BJ (cell line): ENCODE results near the gene CSNK1E. TPM values are rescaled to one million over a fixed set of nuclear protein-coding genes. Genes with fewer than 3 reads are reported as not detected.

Experiments used
- CTCF ChIA-PET: fragments of 350-600 bp; formaldehyde crosslinking; extraction: SDS; loops from one replicate; lab custom pipeline; 2021; ENCODE audit warnings: antibody characterized with exemption, inconsistent platforms; lab: Yijun Ruan, JAX
- POLR2A ChIA-PET: fragments of 300-600 bp; sonication (Branson Sonifier 250); formaldehyde crosslinking; extraction: SDS; loops from one replicate; lab custom pipeline; 2021; ENCODE audit warnings: antibody characterized with exemption; lab: Charles Lee
- DNase-seq: peaks from one replicate; pipeline ENCODE4 v3.0.0-alpha.2; 2011; ENCODE audit warnings: low read depth
- H3K27me3 ChIP-seq: 2 replicates; pipeline ENCODE4 v1.6.0; 2011; ENCODE audit warnings: low read length; ENCODE audit not compliant: control insufficient read depth, insufficient read depth
- H3K36me3 ChIP-seq: 2 replicates; pipeline ENCODE4 v1.5.1; 2011; ENCODE audit warnings: low read length; ENCODE audit not compliant: control insufficient read depth, insufficient read depth
- H3K4me3 ChIP-seq: 2 replicates; pipeline ENCODE4 v1.5.1; 2011; ENCODE audit warnings: low read depth, mild to moderate bottlenecking, control low read depth, low read length
- CTCF ChIP-seq: IDR thresholded peaks from 2 replicates; pipeline ENCODE4 v1.5.1; 2011; ENCODE audit warnings: low read depth, mild to moderate bottlenecking, control low read depth, inconsistent platforms, low read length, moderate library complexity; ENCODE audit not compliant: insufficient read depth
- polyA plus RNA-seq: library from polyadenylated mRNA; depleted of rRNA; stranded (reverse); fragments of >200 nt; gene quantifications from 2 replicates; pipeline ENCODE4 v1.2.3, GENCODE V29; 2011

The CSNK1E gene
- polyA plus RNA-seq, 1 experiment: 183 TPM

GRCh38 chr22:38249803-38250642, 67.2 kb downstream of the CSNK1E start:
- Histone ChIP-seq H3K36me3 (peaks cover 19% of the 10 kb centered on the region), H3K4me3 (no peak overlapping the region), H3K27me3 (no peaks in the 10 kb centered on the region)
- ChIA-PET CTCF (interaction anchor here (0.8 to 0.9 kb wide), 2 partner anchors 12 to 31 kb away, joined by 3 read pairs; no protein-coding TSS in a partner anchor), POLR2A (no interaction called here)
- DNase-seq: no peak
- no peak for TF ChIP-seq CTCF

- H3K36me3 ChIP-seq: peaks cover 24% of the 10 kb centered on the region
- DNase-seq: no peak
- H3K4me3 ChIP-seq: no peak overlapping the region
- no peak for TF ChIP-seq CTCF
- ChIA-PET POLR2A (no interaction called here), CTCF (no interaction called here)
- H3K27me3 ChIP-seq: no peaks in the 10 kb centered on the region
Observed at GRCh38 chr22:38249301-38249700, 67.9 kb downstream of the CSNK1E start.

- ChIA-PET CTCF (no interaction called here), POLR2A (no interaction called here)
- H3K36me3 ChIP-seq: peaks cover 32% of the 10 kb centered on the region
- no peak overlapping the region for H3K4me3 ChIP-seq
- TF ChIP-seq CTCF: no peak
- no peak for DNase-seq
- H3K27me3 ChIP-seq: no peaks in the 10 kb centered on the region
Observed at GRCh38 chr22:38248280-38248679, 69.0 kb downstream of the CSNK1E start.

GRCh38 chr22:38247713-38248112, 69.5 kb downstream of the CSNK1E start:
- H3K36me3 ChIP-seq: peaks cover 32% of the 10 kb centered on the region
- DNase-seq: no peak
- no peak overlapping the region for H3K4me3 ChIP-seq
- H3K27me3 ChIP-seq: no peaks in the 10 kb centered on the region
- TF ChIP-seq CTCF: no peak
- ChIA-PET POLR2A (no interaction called here), CTCF (no interaction called here)

- no peak for TF ChIP-seq CTCF
- no peak overlapping the region for H3K4me3 ChIP-seq
- no peak for DNase-seq
- H3K36me3 ChIP-seq: peaks cover 34% of the 10 kb centered on the region
- H3K27me3 ChIP-seq: no peaks in the 10 kb centered on the region
- ChIA-PET CTCF (no interaction called here), POLR2A (no interaction called here)
Observed at GRCh38 chr22:38246692-38247091, 70.5 kb downstream of the CSNK1E start.
